Thoracic aorta (tissue), 2 donors: Measurements from ENCODE around the gene LMTK3. TPM values are rescaled to one million over a fixed set of nuclear protein-coding genes. Genes with fewer than 3 reads are reported as not detected.

Source experiments
- ATAC-seq: fragments of 150-250 bp; one replicate; pipeline ENCODE4 v1.8.0; 2017; ENCODE audit warnings: low read depth; ENCODE audit not compliant: insufficient number of reproducible peaks, low FRiP score
- DNase-seq: peaks from one replicate; pipeline ENCODE4 v3.0.0-alpha.2; 2020; ENCODE audit warnings: low spot score
- H3K27ac ChIP-seq, 2 donors: fragments of 200-600 bp; sonication (generic); 1 replicate in 1 of 2; 2 replicates in 1 of 2; pipeline ENCODE4 v1.5.1; 2016; ENCODE audit warnings: mild to moderate bottlenecking in 2 of 2, moderate library complexity in 2 of 2
- H3K27me3 ChIP-seq: fragments of 200-600 bp; sonication (generic); replicated peaks from 2 replicates; pipeline ENCODE4 v1.6.0; 2016; ENCODE audit warnings: mild to moderate bottlenecking; ENCODE audit not compliant: insufficient read depth
- H3K36me3 ChIP-seq: fragments of 200-600 bp; sonication (generic); one replicate; pipeline ENCODE4 v1.5.1; 2016
- H3K4me1 ChIP-seq, 2 donors: fragments of 200-600 bp; sonication (generic); 1 replicate in 1 of 2; 2 replicates in 1 of 2; pipeline versions ENCODE4 v1.5.1 to v1.6.0; 2016; ENCODE audit warnings: low read depth in 2 of 2, mild to moderate bottlenecking in 1 of 2; ENCODE audit not compliant: control insufficient read depth in 1 of 2
- H3K4me3 ChIP-seq: fragments of 200-600 bp; sonication (generic); 2 replicates; pipeline ENCODE4 v1.5.1; 2016; ENCODE audit warnings: mild to moderate bottlenecking
- H3K9me3 ChIP-seq: fragments of 200-600 bp; sonication (generic); 2 replicates; pipeline ENCODE4 v1.5.1; 2016
- CTCF ChIP-seq: fragments of 200-600 bp; sonication (generic); IDR thresholded peaks from one replicate; pipeline ENCODE4 v1.5.1; 2019; ENCODE audit warnings: antibody characterized with exemption
- total RNA-seq, 2 donors: library from RNA; depleted of rRNA; stranded (reverse); fragments of >200 nt; gene quantifications; one replicate each; pipeline versions ENCODE4 v1.1.0 to v1.2.3, GENCODE V29; 2016

Gene LMTK3
- total RNA-seq, 2 donors from 2014 or later, result 0.41 to 4.5 TPM

GRCh38 chr19:48480183-48480557 lies 31.5 kb downstream of the LMTK3 start:
- TF ChIP-seq CTCF, result no peak
- ATAC-seq (peak; percentile 29), DNase-seq (no peak)
- Histone ChIP-seq H3K9me3 (no peaks in the 10 kb centered on the region), H3K4me1 (peaks cover 5 to 15% of the 10 kb centered on the region in 2 donors), H3K27me3 (no peaks in the 10 kb centered on the region), H3K36me3 (peaks cover 32% of the 10 kb centered on the region), H3K4me3 (peak overlapping the region; percentile 89), H3K27ac (peak overlapping the region; percentile 91 to 95)

GRCh38 chr19:48479686-48480085 lies 31.9 kb downstream of the LMTK3 start:
- no peak for ATAC-seq

GRCh38 chr19:48478339-48479256 lies 33.0 kb downstream of the LMTK3 start:
- no peak overlapping the region for H3K27ac ChIP-seq
- ATAC-seq (no peak), DNase-seq (no peak)
- H3K4me1 ChIP-seq, result peaks cover 5 to 15% of the 10 kb centered on the region in 2 donors
- H3K9me3 ChIP-seq, result no peaks in the 10 kb centered on the region
- TF ChIP-seq CTCF, result no peak
- H3K4me3 ChIP-seq, result no peak overlapping the region
- peaks cover 44% of the 10 kb centered on the region for H3K36me3 ChIP-seq
- no peaks in the 10 kb centered on the region for H3K27me3 ChIP-seq

More at GRCh38 chr19:48479686-48480085, 31.9 kb downstream of the LMTK3 start:
- Histone ChIP-seq H3K4me3 (peak overlapping the region; percentile 89), H3K4me1 (peaks cover 5 to 15% of the 10 kb centered on the region in 2 donors), H3K27me3 (no peaks in the 10 kb centered on the region), H3K27ac (peak overlapping the region; percentile 91 to 95), H3K36me3 (peaks cover 36% of the 10 kb centered on the region), H3K9me3 (no peaks in the 10 kb centered on the region)
- no peak for DNase-seq
- no peak for TF ChIP-seq CTCF

- peaks cover 5 to 15% of the 10 kb centered on the region in 2 donors for H3K4me1 ChIP-seq
- no peak overlapping the region for H3K27ac ChIP-seq
- DNase-seq (no peak), ATAC-seq (no peak)
- peaks cover 50% of the 10 kb centered on the region for H3K36me3 ChIP-seq
- TF ChIP-seq CTCF, result no peak
- no peaks in the 10 kb centered on the region for H3K9me3 ChIP-seq
- no peak overlapping the region for H3K4me3 ChIP-seq
- no peaks in the 10 kb centered on the region for H3K27me3 ChIP-seq
These were observed 33.8 kb downstream of the LMTK3 start for GRCh38 chr19:48477698-48478338.

- ATAC-seq, result no peak
- Histone ChIP-seq H3K27me3 (no peaks in the 10 kb centered on the region), H3K9me3 (no peaks in the 10 kb centered on the region), H3K4me1 (peaks cover 5 to 15% of the 10 kb centered on the region in 2 donors), H3K36me3 (peaks cover 51% of the 10 kb centered on the region), H3K4me3 (no peak overlapping the region), H3K27ac (no peak overlapping the region)
- TF ChIP-seq CTCF, result no peak
- DNase-seq, result no peak
These were observed 34.5 kb downstream of the LMTK3 start for GRCh38 chr19:48477067-48477685.
